Activated CD8-positive, alpha-beta T cell treated with anti-CD3 and anti-CD28 coated beads for 36 hours (primary cell): Measurements from ENCODE around the gene SEMA4D. TPM values are rescaled to one million over a fixed set of nuclear protein-coding genes. Genes with fewer than 3 reads are reported as not detected.
A peak's percentile ranks its signal among the peaks of the same experiment; 100 is the strongest.

ENCODE experiments used
- ATAC-seq: fragments of 200-7000 bp; cut with Tn5 transposase; one replicate; pipeline ENCODE4 v1.10.0; 2021; ENCODE audit warnings: mild to moderate bottlenecking, moderate library complexity
- CTCF ChIA-PET: fragments of 350-600 bp; sonication (Branson Sonifier 250); formaldehyde crosslinking; loops from one replicate; lab custom pipeline; 2021; ENCODE audit warnings: antibody characterized with exemption; lab: Charles Lee
- POLR2A ChIA-PET: fragments of 350-600 bp; sonication (Branson Sonifier 250); formaldehyde crosslinking; loops from one replicate; lab custom pipeline; 2021; ENCODE audit warnings: antibody characterized with exemption; lab: Charles Lee
- DNase-seq: peaks from one replicate; pipeline ENCODE4 v3.0.0-alpha.2; 2020
- H3K27ac Mint-ChIP-seq: one replicate; pipeline ENCODE4 v1.8.0; 2021; ENCODE audit warnings: mild to moderate bottlenecking, mixed read lengths
- H3K27me3 Mint-ChIP-seq: one replicate; pipeline ENCODE4 v1.8.0; 2021; ENCODE audit warnings: mixed read lengths
- H3K36me3 Mint-ChIP-seq: one replicate; pipeline ENCODE4 v1.8.0; 2021; ENCODE audit warnings: low read depth, mixed read lengths
- H3K4me1 Mint-ChIP-seq: one replicate; pipeline ENCODE4 v1.8.0; 2021; ENCODE audit warnings: low read depth, mixed read lengths
- H3K4me3 Mint-ChIP-seq: one replicate; pipeline ENCODE4 v1.8.0; 2021; ENCODE audit warnings: mild to moderate bottlenecking, moderate library complexity, mixed read lengths
- H3K9me3 Mint-ChIP-seq: one replicate; pipeline ENCODE4 v1.8.0; 2021; ENCODE audit warnings: mixed read lengths
- intact Hi-C: fragments of 100-400 bp; cut with micrococcal nuclease; formaldehyde crosslinking; loops from one replicate; pipeline ENCODE4 v1.10.0; 2022
- total RNA-seq, 2 experiments: library from RNA; stranded (reverse); gene quantifications; one replicate each; pipeline ENCODE4 v1.2.3, GENCODE V29; 2021
- TF ChIP-seq, protein P1 (sequence below): fragments of 200-600 bp; IDR thresholded peaks from one replicate; pipeline ENCODE4 v1.8.0; 2022; ENCODE audit warnings: antibody characterized with exemption, mild to moderate bottlenecking

The SEMA4D gene
- total RNA-seq, 2 experiments from 2014 or later, result 290 to 317 TPM

DNA sequence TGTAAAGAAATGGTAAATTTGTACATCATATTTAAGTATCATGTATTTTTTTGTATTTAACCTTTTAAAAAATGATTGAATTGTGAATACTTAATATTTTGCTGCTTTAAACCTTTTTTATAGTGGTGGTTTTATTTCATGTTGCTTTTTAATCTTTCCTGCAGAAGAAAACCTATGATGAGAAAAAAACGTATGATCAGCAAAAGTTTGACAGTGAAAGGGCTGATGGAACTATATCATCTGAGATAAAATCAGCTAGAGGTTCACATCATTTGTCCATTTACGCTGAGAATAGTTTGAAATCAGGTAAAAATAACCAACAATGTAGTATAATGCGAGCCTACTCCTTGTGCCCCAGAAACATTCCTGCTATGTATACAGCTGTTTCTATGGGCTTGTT, 172.2 kb downstream of the SEMA4D start:
- CTCF ChIA-PET, result interaction anchor here (1.0 to 2.3 kb wide), 5 partner anchors 22 to 272 kb away, joined by 3 to 8 read pairs (median 4); no protein-coding TSS in a partner anchor
- no peak for ATAC-seq
- H3K4me3 Mint-ChIP-seq, result no peak overlapping the region
- H3K36me3 Mint-ChIP-seq, result peaks cover 56% of the 10 kb centered on the region
- peaks cover 49% of the 10 kb centered on the region for H3K4me1 Mint-ChIP-seq
- H3K27ac Mint-ChIP-seq, result no peak overlapping the region
- no peaks in the 10 kb centered on the region for H3K27me3 Mint-ChIP-seq
- H3K9me3 Mint-ChIP-seq, result no peaks in the 10 kb centered on the region
- TF ChIP-seq, protein P1, sequence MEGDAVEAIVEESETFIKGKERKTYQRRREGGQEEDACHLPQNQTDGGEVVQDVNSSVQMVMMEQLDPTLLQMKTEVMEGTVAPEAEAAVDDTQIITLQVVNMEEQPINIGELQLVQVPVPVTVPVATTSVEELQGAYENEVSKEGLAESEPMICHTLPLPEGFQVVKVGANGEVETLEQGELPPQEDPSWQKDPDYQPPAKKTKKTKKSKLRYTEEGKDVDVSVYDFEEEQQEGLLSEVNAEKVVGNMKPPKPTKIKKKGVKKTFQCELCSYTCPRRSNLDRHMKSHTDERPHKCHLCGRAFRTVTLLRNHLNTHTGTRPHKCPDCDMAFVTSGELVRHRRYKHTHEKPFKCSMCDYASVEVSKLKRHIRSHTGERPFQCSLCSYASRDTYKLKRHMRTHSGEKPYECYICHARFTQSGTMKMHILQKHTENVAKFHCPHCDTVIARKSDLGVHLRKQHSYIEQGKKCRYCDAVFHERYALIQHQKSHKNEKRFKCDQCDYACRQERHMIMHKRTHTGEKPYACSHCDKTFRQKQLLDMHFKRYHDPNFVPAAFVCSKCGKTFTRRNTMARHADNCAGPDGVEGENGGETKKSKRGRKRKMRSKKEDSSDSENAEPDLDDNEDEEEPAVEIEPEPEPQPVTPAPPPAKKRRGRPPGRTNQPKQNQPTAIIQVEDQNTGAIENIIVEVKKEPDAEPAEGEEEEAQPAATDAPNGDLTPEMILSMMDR, result no peak
- no peak for DNase-seq
- intact Hi-C loops, result no loop called here
- POLR2A ChIA-PET, result interaction anchor here (0.8 to 1.6 kb wide), 5 partner anchors 8 to 60 kb away, joined by 3 to 5 read pairs (median 4); no protein-coding TSS in a partner anchor

- H3K36me3 Mint-ChIP-seq, result peaks cover 54% of the 10 kb centered on the region
- H3K9me3 Mint-ChIP-seq, result no peaks in the 10 kb centered on the region
- ATAC-seq, result no peak
- H3K4me1 Mint-ChIP-seq, result peaks cover 57% of the 10 kb centered on the region
- H3K27me3 Mint-ChIP-seq, result no peaks in the 10 kb centered on the region
- no peak overlapping the region for H3K4me3 Mint-ChIP-seq
- TF ChIP-seq, protein P1, result no peak
- CTCF ChIA-PET, result no interaction called here
- intact Hi-C loops, result no loop called here
- H3K27ac Mint-ChIP-seq, result peak overlapping the region; percentile 57
- POLR2A ChIA-PET, result interaction anchor here (1.5 kb wide), 1 partner anchor 10 kb away, joined by 6 read pairs; no protein-coding TSS in a partner anchor
- no peak for DNase-seq
These were observed 174.5 kb downstream of the SEMA4D start for GRCh38 chr9:89323390-89323789.

DNA sequence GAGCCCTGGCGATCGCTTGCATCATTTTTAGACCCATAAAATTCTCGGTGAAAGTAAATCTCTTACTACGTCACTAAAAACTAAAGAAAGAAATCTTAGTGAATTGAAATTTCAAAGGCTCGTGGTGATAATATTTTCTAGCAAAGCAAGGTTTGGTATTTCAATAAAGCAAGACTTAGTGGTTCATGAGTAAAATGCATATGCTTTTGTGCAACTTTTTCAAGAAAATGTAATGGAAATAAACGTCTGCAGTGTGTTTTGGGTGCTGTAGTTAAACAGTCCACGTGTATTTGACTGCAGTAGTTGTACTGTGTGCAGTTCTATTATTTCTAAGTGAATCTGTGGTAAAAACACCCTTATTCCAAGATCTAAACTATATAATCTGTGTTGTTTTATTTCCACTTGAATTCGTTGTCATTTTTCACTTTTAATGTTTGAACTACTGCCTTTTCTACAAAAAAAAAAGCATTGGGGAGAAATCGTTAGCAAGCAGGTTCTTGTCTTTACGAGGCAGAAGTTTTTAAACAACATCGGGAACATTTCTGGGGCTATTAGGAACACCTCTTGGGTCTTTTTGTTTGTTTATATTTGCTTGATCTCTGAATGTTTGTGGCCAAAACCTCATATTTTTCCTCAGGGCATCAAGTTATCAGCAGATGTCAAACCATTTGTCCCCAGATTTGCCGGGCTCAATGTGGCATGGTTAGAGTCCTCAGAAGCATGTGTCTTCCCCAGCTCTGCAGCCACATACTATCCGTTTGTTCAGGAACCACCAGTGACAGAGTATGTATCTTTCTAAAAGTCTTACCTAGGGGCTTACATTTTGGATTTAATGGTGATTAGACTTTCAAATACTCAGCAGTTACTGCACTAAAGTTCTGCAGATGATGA, 178.7 kb downstream of the SEMA4D start:
- no peaks in the 10 kb centered on the region for H3K9me3 Mint-ChIP-seq
- H3K4me1 Mint-ChIP-seq, result peaks cover 77% of the 10 kb centered on the region
- peak overlapping the region; percentile 86 for H3K4me3 Mint-ChIP-seq
- intact Hi-C loops, result loop anchor here (5.0 to 10.0 kb wide), 3 partner anchors 103 to 216 kb away; no protein-coding TSS in a partner anchor
- ChIA-PET POLR2A (interaction anchor here (0.6 to 1.6 kb wide), 9 partner anchors 9 to 218 kb away, joined by 3 to 5 read pairs (median 3); partner anchors contain the start of gene CKS2), CTCF (interaction anchor here (0.7 to 1.0 kb wide), 3 partner anchors 10 to 230 kb away, joined by 3 read pairs; no protein-coding TSS in a partner anchor)
- DNase-seq (no peak), ATAC-seq (no peak)
- TF ChIP-seq, protein P1, result peak; percentile 78
- H3K27me3 Mint-ChIP-seq, result no peaks in the 10 kb centered on the region
- H3K36me3 Mint-ChIP-seq, result peaks cover 77% of the 10 kb centered on the region
- H3K27ac Mint-ChIP-seq, result peak overlapping the region; percentile 99

- ChIA-PET CTCF (interaction anchor here (0.7 to 1.0 kb wide), 2 partner anchors 10 to 45 kb away, joined by 3 read pairs; no protein-coding TSS in a partner anchor), POLR2A (interaction anchor here (0.6 to 1.4 kb wide), 5 partner anchors 8 to 219 kb away, joined by 3 to 4 read pairs (median 3); partner anchors contain the start of gene CKS2)
- H3K4me3 Mint-ChIP-seq, result peak within 1 kb of the TSS; percentile 86
- intact Hi-C loops, result loop anchor here (5.0 to 10.0 kb wide), 3 partner anchors 104 to 216 kb away; no protein-coding TSS in a partner anchor
- H3K27me3 Mint-ChIP-seq, result no peaks in the 10 kb centered on the region
- TF ChIP-seq, protein P1, result no peak
- no peaks in the 10 kb centered on the region for H3K9me3 Mint-ChIP-seq
- H3K4me1 Mint-ChIP-seq, result peaks cover 78% of the 10 kb centered on the region
- peaks cover 86% of the 10 kb centered on the region for H3K36me3 Mint-ChIP-seq
- ATAC-seq (peak; percentile 89), DNase-seq (peak; percentile 96)
- H3K27ac Mint-ChIP-seq, result peak within 1 kb of the TSS; percentile 99
These were observed 179.5 kb downstream of the SEMA4D start, which contains the start of gene SECISBP2 for GRCh38 chr9:89318123-89319014. Gene SECISBP2, plus strand, starts transcription at chr9:89318500. Its CDS starts 77 bp downstream, at chr9:89318577.
